Activated T-cell treated with anti-CD3 and anti-CD28 coated beads for 1 hour (primary cell): ENCODE measurements around the gene CALCOCO1.
"Not testable (repeated sequence)": the region's sequence is repeated elsewhere in the genome, so short reads cannot be mapped to it uniquely, and the experiment has no call there.

Experiments
- DNase-seq: peaks from one replicate; pipeline ENCODE4 v3.0.0-alpha.2; 2020; ENCODE audit warnings: low read depth

CALCOCO1 gene

DNA sequence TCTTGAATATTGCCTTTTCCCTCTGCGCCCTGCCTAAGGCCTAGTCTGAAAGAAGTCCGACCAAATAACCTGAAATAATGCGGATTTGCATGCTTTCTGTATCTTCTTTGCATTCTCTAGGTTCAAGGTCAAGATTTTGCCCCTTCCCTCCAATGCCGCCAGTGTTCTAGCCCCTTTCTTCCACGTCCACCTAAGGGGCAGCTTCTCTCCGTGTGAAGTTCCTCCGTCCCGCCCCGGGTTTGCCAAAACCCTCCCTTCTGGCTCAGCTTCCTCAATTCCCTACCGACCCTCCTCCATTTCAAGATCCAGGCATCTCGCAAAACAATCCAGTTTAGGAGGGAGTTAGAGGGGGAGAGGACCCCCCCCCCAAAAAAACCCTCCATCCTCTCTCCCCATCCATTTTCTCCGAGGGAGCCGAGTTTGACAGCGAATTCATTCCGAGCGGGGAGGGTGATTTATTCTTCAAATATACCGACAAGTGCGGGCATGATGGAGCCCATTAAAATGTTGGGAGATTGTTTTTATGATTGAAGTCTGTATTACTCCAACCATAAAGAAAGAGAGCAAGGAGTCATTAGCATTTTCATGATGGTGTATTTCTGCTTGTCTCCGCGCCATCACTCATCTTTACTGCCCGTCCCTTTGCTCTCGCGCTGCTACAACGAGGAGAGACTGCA is 30.5 kb downstream of the CALCOCO1 start:
- DNase-seq, result no peak

DNA sequence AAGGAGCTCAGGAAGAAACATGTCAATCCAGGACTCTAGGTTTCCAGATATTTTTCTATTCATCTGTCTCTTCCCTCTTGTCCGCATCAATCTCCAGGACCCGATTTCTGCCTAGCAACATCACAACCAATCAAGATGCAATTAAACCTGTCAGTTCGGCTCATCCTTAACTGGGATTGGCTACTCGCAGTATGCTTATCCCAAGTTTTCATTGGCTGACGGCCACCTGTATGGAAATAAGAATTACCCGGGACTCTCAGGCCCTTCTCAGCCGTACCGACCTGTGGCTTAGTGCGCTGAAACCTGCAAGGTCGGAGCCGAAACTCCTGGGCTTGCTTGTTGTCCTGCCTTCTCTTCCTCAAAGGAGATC is 31.0 kb downstream of the CALCOCO1 start:
- no peak for DNase-seq

DNA sequence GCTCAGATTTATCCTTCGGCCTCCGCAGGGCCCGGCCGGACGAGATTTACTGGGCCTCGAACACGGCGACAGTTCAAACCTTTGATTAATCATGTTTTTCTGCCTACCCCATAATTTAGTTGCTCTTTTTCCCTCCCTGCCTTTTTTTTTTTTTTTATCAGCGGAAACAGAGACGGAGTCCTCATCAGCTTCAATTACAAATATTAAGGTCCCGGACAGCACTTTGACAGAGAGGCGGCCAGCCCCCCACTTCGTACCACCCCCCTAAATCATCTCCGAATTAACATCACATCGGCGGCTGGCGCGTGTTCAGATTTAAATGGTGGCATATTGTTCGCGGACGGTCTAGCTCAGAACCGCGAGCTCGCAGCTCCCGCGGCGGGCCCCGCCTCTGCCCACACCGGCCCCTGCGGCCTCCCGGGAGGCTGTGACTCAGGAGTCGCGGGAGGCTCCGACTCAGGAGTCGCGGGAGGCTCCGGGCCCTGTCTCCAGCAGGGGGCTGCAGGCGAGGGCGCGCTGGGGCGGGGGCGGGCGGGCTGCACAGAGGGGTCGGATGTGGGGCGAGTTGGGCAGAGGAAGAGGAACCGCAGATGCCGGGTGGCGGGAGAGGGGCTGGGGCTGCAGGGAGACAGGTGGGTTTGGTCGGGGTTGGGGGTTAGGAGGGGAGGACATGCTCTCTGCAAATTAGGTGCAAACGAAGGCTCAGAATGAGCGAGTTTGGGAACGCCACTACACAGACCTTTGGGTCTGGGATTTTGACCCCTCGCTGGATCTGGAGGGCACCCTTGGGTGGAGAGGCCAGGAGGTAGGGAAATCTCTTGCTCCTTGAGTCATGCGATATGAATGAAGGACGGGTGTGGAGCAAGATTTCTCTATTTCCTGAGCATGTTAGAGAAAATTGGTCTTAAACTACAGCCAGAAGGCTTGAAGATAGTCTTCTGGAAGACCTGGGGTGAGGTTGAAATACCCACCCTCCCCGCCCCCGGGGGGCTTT is 31.8 kb downstream of the CALCOCO1 start:
- DNase-seq, result peak; percentile 17

DNA sequence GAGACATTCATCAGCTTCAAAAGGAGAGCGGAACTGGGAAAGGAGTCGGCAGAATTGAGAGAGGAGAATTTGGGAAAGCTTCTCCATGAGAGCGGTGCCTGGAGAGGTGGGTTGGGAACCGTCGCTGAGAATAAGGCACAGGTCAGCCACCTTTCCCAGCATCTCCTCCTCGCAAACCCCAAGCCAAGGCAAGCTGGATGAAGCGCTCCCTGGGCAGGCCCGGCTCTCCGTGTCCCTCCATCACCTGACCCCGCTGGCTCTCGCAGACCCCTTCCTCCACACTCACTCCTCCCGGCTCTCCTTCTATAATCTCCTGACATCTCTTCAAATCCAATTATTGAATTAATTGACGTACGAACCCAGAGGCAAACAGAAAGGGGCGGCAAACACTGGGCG is 32.5 kb downstream of the CALCOCO1 start:
- no peak for DNase-seq

DNA sequence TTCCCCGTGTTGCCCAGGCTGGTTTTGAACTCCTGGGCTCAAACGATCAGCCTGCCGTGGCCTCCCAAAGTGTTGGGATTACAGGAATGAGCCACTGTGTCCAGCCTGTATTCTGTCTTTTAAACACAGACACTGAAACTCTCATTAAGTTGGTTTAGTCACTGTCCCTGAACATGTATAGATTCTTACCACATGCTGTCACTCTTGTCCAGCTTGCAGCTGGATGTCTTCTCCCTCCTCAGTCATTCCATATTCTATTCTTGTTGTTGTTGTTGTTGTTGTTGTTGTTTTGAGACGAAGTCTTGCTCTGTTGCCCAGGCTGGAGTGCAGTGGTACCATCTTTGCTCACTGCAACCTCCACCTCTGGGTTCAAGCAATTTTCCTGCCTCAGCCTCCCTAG is 39.1 kb downstream of the CALCOCO1 start:
- DNase-seq, result no peak

DNA sequence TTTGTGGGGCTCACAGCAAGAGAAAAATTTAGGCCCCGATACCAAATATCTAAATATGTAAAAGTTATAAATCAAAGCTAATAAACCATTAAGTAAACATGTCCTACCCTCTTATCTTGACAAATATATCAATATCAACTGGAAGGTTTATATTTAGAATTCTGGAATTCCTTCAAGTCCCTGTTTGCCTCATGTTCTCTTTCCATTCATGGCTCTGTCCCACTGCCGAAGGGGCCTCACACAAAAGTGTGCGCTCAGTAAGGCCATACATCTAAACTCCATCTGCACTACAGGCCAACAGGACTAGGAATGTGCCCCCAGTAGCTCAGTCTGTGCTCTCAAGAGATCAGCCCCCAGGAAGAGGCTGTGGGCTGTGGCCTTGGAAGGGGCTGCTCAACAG is 40.8 kb downstream of the CALCOCO1 start:
- no peak for DNase-seq

DNA sequence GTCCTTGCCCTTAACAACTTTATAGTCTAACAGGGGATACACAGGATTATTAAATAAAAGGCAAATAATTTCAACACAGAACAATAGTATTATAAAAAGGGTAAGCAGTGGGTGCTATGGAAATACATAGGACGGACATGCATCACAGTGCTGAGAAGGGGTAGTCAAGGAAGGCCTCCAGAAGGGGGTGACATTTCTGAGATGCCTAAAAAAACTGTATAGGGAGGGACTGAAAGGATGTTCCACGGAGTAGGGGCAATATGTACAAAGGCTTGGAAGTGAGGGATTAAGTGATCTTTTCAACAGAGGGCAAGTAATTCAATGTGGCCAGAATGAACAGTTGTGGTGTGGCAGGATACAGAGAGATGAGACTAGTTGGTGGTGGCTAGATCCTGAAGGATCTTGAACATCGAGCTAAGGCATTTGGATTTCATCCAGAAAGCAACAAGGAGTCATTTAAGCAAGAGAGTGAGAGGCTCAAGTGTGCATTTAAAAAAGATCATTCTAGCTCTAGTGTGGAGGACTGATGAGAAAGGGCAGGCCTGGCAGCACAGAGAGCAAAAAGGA is 42.5 kb downstream of the CALCOCO1 start:
- no peak for DNase-seq

DNA sequence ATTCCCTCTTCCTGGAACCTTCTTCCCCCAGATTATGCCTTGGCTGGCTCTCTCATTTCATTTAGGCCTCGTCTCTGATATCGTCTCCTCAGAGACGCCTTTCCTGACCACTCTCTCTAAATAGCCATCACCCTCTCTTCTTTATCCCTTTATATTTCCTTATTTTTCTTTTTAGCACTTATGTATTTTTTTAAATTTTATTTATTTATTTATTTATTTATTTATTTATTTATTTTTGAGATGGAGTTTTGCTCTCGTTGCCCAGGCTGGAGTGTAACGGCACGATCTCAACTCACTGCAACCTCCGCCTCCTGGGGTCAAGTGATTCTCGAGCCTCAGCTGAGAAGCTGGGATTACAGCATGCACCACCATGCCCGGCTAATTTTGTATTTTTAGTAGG is 43.3 kb downstream of the CALCOCO1 start:
- DNase-seq, result no peak

DNA sequence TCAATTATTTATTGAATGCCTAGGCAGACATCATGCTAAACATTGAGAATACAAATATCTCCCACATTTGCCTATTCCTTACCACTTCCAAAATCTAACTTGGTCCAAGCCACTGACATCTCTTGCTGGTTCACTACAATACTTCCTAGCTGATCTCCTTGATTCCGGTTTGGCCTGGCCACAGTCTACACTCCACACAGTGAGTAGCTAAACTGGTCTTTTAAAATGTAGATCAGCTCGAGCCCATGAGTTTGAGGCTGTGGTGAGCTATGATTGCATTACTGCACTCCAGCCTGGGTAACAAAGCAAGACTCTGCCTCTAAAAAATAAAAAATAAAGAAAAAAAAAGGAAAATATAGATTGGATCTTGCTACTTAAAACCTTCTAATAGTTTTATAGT is 43.8 kb downstream of the CALCOCO1 start:
- DNase-seq, result no peak

DNA sequence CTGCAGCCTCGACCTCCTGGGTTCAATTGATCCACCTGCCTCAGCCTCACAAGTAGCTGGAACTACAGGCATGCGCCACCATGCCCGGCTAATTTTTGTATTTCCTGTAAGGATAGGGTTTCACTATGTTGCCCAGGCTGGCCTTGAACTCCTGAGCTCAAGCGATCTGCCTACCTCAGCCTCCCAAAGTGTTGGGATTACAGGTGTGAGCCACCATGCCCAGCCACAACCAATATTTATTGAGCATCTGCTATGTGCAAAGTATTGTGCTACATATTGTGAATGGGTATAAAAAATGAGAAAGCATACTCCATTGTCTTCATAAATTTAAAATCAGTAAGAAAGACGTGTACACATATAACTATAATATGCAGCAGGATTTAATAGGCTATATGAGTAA is 47.2 kb downstream of the CALCOCO1 start:
- not testable (repeated sequence) for DNase-seq

DNA sequence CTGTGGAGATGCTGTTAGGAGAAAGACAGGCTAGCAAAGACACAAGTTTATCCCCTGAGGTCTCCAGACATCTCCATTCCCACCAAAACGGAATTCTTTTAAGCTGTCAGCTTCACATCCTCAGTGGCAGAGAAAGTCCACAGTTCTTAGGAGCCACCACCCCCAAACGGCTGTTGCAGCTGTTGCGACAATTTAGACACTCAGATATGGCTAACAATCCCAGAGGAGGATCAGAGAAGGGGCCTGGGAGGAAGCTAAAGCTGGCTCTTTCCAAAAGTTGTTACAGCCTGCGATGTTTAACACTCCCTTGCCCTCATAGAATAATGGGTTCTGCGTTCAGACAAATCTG is 49.5 kb downstream of the CALCOCO1 start:
- no peak for DNase-seq

DNA sequence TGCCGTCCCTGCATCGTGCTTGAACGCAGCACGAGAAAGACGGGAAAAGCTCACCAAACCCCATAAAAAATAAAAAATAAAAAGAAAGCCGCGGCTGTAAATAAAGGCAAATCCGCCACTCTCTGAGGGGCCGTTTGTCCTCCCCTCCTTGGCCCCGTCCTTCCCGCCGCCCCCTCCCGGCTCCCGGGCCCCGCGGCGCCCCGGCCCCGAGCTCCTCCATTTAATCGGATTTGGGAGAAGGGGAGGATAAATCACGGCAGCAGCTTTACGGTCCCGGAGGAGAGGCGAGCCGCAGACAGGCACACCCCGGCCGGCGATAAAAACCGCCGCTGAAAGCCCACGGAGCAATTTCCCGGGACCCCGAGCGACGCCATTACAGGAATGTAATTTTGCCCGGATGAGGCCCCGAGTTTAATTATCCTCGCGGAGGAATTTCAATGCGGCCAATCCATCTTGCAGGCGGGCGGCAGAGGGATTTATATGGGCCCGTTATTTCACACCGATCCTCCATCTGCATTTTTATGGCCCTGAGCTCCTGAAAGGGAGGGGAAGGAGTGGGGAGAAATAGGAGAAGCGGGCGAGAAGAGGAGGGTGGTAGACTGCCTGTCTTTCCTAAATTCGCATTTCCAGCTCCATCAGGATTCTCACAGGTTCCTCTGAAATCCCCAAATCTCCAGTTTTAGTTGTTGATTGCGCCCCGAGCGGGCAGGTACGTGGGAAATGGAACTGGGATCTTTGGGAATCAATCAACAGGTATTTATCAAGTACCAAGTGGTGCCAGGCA is 50.0 kb downstream of the CALCOCO1 start:
- no peak for DNase-seq

DNA sequence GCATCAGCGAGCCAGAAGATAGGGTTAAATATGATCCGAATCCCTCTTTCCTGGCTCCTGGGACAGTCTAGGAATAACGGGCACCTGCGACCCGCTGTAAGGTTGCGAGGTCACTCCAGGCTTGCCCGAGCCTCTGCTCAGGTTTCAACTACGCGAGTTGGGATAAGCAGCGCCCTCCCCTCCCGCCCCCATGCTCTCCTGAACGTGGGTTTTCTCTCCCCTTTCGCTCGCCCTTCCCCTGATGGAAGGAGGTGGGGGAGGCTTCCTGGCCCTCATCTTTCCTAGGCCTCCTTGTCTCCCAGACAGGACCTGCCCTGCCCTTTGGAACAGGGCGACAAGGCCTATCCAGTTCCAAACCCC is 50.6 kb downstream of the CALCOCO1 start:
- DNase-seq, result peak; percentile 5

DNA sequence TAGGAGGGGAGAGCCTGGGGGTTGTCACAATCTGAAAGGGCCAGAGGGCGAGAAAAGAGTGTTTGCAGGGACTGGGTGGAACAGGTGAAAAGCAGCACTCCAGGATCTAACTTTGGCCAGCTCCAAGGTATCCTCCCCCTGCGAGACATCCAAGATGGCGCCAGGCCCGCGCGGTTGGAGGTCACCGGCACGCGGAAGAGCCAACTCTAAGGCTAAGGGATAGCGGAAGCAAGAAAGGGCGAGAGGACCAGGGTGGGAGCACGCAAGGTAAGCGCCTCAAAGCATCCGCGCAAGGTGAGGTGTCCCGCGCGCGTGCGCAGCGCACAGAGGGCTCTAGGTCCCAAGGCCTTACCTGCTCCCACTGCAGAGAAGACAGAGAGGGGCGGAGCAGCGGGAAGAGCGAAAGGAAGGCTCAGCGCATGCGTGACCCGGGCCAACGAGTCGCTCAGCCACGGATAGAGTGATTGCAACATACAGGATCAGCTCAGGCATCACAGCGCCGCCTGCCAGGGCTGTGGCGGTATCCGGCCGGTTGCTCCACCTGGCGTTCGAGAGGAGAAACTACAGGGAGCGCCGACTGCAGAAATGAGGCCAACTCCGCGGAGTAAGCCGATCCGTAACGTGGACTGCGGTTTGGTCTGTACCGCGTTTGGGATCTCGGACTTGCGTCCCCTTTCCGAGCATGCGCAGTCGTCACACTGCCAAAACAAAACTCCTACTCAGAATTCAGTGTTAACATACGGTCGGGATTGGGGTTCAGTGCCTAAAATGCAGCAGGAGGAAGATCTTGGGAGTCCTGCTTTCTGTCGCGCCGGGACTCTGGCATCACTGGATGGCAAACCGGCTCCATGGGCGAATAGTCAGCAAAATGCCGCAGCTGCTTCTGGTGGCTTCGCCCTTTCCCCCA is 51.3 kb downstream of the CALCOCO1 start, which contains the start of gene ATP5MC2:
TSS of gene ATP5MC2 (minus strand) at position 383 of the 907 bp plus-strand sequence. CDS start 3,469 bp downstream, outside the sequence.
- peak; percentile 95 for DNase-seq

DNA sequence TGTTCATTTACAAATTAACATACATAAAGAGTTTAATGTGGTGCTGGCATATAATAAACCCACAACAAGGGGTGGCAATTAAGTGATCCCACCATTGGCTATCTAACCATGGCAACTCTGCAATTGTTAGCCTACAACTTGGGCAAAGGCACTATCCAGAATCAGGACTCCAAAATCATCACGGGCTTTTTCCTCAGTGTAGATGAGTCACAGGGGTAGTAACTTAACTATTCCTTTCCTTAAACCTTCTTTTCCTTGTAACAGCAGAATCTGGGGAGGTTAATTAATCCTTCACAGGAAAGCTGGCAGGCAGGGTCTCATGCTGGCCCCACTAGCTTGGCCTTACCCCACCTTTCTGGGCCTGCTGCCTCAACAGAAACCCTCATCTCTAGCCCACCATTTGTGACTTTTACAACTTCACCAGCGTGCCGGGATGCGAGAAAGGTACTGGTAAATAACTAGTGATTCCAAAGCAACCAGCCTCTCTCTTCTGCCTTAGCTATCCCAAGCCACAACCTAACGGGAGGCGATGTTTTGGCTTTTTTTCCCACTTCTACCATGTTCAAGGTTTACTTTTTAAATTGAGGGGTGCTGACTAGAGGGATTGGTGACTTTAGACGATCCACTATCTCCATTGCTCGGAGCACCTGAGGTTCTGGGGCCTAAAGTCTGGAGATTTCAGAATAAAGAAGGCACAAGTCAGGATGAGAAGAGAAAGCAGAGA is 52.1 kb downstream of the CALCOCO1 start:
- DNase-seq, result no peak

DNA sequence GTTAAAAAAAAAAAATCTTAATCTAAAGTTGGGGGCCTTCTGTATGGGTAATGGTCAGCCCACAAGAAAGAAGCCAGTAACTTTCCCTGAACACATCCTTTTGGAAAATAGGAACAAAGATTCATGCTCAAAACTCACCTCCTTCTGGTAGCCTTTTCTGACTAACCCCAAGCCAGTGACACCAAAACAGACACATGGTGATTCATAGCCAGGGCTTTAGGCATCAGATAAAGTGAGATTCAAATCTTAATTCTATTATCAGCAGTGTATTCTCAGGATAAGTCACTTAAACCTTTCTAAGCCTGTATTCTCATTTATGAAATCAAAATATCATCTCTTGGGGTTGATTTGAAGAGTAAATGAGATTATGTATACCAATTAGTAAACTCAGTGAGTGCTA is 56.3 kb downstream of the CALCOCO1 start:
- no peak for DNase-seq

DNA sequence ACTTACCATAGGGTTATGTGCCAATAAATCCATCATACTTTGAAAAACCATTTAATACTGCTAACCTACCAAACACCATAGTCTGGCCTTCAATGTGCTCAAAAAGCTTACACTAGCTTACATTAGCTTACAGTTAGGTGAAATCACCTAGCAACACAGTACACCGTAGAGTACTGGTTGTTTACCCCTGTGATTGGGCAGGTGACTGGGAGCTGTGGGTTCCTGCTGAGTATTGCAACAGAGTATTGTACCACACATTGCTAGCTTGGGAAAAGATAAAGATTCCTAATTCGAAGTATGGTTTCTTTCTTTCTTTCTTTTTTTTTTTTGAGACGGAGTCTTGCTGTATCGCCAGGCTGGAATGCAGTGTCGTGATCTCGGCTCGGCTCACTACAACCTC is 56.9 kb downstream of the CALCOCO1 start:
- no peak for DNase-seq

DNA sequence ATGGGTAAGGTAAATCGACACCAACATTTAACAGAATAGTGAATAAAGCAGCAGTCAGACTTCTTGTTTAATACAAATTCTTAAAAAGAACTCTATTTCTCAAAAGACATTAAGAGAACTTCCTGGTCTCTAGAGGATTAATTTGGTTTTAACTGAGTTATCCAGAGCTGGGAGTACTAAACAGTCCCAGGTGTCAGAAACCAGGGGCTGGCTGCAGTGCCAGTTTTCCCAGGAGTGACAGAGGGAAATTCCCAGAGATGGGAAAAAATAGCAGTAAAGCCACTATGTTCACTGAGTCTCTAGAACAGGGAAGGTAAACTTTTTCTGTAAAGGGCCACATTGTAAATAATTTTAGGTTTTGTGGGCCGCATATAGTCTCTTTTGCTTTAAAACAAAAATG is 60.2 kb downstream of the CALCOCO1 start:
- DNase-seq, result no peak

DNA sequence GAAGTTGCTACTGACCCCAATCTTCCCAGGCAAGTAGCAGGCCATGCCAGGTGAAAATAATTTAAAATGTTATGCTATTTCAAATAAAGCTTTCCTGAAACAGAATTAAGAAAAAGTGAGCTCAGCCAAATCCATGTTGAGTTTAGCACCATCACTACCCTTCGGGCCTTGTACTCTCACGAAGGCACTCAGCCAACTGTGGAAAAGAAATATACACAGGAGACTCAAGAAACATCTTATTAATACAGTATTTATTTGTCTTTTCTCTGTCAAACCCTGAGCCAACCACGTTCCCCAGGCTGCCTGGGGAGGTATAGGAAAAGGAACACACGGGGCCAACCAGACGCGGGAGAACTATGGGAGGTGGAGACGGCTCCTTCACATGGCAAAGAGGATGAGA is 62.3 kb downstream of the CALCOCO1 start:
- DNase-seq, result no peak

DNA sequence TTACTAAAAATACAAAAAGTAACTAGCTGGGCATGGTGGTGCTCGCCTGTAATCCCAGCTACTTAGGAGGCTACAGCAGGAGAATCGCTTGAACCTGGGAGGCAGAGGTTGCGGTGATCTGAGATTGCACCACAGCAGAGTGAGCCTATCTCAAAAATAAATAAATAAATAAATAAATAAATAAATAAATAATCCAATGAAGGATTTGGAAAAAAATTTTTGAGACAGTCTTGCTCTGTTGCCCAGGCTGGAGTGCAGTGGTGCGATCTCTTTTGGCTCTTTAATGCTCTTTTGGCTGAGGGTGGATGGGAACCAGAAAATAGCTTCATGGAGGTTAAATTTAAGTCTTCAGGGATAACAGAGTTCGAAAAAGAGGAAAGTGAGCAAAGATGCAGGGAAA is 63.1 kb downstream of the CALCOCO1 start:
- no peak for DNase-seq

DNA sequence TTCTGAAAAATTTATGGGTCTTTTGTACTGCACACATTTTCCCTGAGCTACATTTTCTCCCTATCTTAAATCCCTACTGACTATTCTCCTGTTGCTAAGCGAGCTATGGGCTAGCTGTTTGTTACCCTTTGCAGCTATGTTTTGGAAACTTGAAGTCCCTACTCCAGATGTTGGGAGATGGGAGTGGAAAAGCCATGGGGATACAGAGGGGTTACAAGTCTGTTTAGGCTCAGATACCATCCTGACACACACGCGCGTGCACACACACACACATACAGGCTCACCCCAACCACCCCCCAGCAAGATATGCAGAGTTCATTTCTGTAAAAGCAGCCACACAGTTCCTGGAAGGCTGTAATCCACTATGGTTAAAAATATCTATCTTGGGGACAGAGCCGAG is 67.2 kb downstream of the CALCOCO1 start:
- DNase-seq, result no peak
